ENCODE results near the gene LRRC23.

The LRRC23 gene

GRCh38 chr12:6959805-6960592 lies 55.4 kb downstream of the LRRC23 start:
- H2AFZ ChIP-seq (ENCODE audit: low read depth, low read length) = no peak overlapping the region
- H3K9ac ChIP-seq (ENCODE audit: low read length) = no peak overlapping the region
- no peak overlapping the region for H4K8ac ChIP-seq (ENCODE audit: low read length)
- no peak overlapping the region for H3K14ac ChIP-seq (ENCODE audit: low read length in 2 of 2)
- no peak overlapping the region for H3K23ac ChIP-seq (ENCODE audit: low read length in 2 of 2)
- no peak overlapping the region for H3K4me2 ChIP-seq (ENCODE audit: low read length, poor library complexity, severe bottlenecking)
- H4K91ac ChIP-seq (ENCODE audit: low read length) = peak overlapping the region; percentile 28
- no peak for DNase-seq
- peaks cover 16% of the 10 kb centered on the region for H3K4me1 ChIP-seq (ENCODE audit: control insufficient read depth, insufficient read depth, low read depth, low read length)
- H3K27ac ChIP-seq (ENCODE audit: low read length, poor library complexity, severe bottlenecking) = no peak overlapping the region
- peaks cover 10 to 44% of the 10 kb centered on the region in 2 experiments for H3K36me3 ChIP-seq (ENCODE audit: control insufficient read depth in 1 of 2, insufficient read depth in 2 of 2, low read depth in 1 of 2, low read length in 2 of 2)
- no peak overlapping the region for H2BK12ac ChIP-seq (ENCODE audit: low read length in 2 of 2)
- no peak overlapping the region for H2BK5ac ChIP-seq (ENCODE audit: low read depth, low read length, poor library complexity, severe bottlenecking)
- WGBS = 92% methylated on average over 26 of the region's 26 CpGs
- no peaks in the 10 kb centered on the region for H3K79me1 ChIP-seq (replicated peaks; ENCODE audit: low read length, poor library complexity, severe bottlenecking)
- H3K4me3 ChIP-seq (ENCODE audit: insufficient read depth in 1 of 2, low read depth in 1 of 2, low read length in 2 of 2) = no peak overlapping the region
- H3K4ac ChIP-seq (ENCODE audit: low read depth in 1 of 2, low read length in 2 of 2) = no peak overlapping the region
- no peak overlapping the region for H2BK15ac ChIP-seq (ENCODE audit: low read depth, poor library complexity, severe bottlenecking)
- no peak overlapping the region for H2BK120ac ChIP-seq (ENCODE audit: low read depth, low read length)
- peaks cover 0 to 5% of the 10 kb centered on the region in 2 experiments for H3K27me3 ChIP-seq (ENCODE audit: control insufficient read depth in 1 of 2, insufficient read depth in 1 of 2, low read length in 2 of 2)
- no peak overlapping the region for H2AK5ac ChIP-seq (ENCODE audit: low read length, severe bottlenecking)
- H3K9me3 ChIP-seq (ENCODE audit: control insufficient read depth, low read length) = no peaks in the 10 kb centered on the region
- no peak overlapping the region for H3K18ac ChIP-seq (ENCODE audit: low read depth in 1 of 2, low read length in 2 of 2)

DNA sequence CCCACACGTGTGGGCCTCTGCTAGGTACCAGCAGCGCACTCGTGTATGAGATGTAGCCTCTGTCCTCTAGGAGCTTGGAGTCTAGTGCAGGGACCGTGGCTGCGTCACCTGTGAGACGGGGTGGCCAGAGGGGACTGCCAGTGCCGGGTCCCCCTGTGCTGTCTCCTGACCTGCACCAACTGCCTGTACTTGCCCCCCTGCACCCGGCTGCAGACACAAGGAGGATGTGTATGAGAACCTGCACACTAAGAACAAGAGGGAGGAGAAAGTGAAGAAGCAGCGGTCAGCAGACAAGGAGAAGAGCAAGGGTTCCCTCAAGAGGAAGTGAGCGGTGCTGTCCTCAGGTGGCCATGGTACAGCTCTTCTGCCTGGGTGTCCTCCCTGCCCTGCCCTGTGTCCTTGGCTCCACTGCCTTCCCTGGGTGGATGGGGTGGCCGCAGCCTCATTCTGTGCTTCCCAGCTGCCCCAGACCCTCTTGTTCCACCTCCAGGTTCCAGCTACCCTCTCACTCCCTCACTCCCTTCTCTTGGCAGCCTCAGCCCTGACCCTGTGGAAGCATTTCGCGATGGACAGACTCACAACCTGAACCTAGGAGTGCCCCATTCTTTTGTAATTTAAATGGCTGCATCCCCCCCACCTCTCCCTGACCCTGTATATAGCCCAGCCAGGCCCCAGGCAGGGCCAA lies 56.1 kb downstream of the LRRC23 start:
- Histone ChIP-seq H2BK15ac (ENCODE audit: low read depth, poor library complexity, severe bottlenecking) (peak overlapping the region; percentile 44), H3K79me1 (replicated peaks; ENCODE audit: low read length, poor library complexity, severe bottlenecking) (no peaks in the 10 kb centered on the region), H3K14ac (ENCODE audit: low read length in 2 of 2) (no peak overlapping the region), H3K27me3 (ENCODE audit: control insufficient read depth in 1 of 2, insufficient read depth in 1 of 2, low read length in 2 of 2) (peaks cover 0 to 3% of the 10 kb centered on the region in 2 experiments), H3K4me2 (ENCODE audit: low read length, poor library complexity, severe bottlenecking) (no peak overlapping the region), H2BK120ac (ENCODE audit: low read depth, low read length) (no peak overlapping the region), H3K4me3 (ENCODE audit: insufficient read depth in 1 of 2, low read depth in 1 of 2, low read length in 2 of 2) (peak overlapping the region in 1 of 2 experiments; percentile 65), H3K9me3 (ENCODE audit: control insufficient read depth, low read length) (no peaks in the 10 kb centered on the region), H3K23ac (ENCODE audit: low read length in 2 of 2) (no peak overlapping the region), H2BK5ac (ENCODE audit: low read depth, low read length, poor library complexity, severe bottlenecking) (no peak overlapping the region), H2AK5ac (ENCODE audit: low read length, severe bottlenecking) (no peak overlapping the region), H3K4me1 (ENCODE audit: control insufficient read depth, insufficient read depth, low read depth, low read length) (peaks cover 16% of the 10 kb centered on the region), H2AFZ (ENCODE audit: low read depth, low read length) (no peak overlapping the region), H3K9ac (ENCODE audit: low read length) (peak overlapping the region; percentile 79), H4K8ac (ENCODE audit: low read length) (peak overlapping the region; percentile 94), H3K18ac (ENCODE audit: low read depth in 1 of 2, low read length in 2 of 2) (peak overlapping the region in 1 of 2 experiments; percentile 94), H2BK12ac (ENCODE audit: low read length in 2 of 2) (peak overlapping the region in 1 of 2 experiments; percentile 3), H3K27ac (ENCODE audit: low read length, poor library complexity, severe bottlenecking) (no peak overlapping the region), H3K36me3 (ENCODE audit: control insufficient read depth in 1 of 2, insufficient read depth in 2 of 2, low read depth in 1 of 2, low read length in 2 of 2) (peaks cover 18 to 43% of the 10 kb centered on the region in 2 experiments), H4K91ac (ENCODE audit: low read length) (peak overlapping the region; percentile 88), H3K4ac (ENCODE audit: low read depth in 1 of 2, low read length in 2 of 2) (peak overlapping the region in 1 of 2 experiments; percentile 42)
- 90% methylated on average over 13 of the region's 13 CpGs for WGBS
- no peak for DNase-seq

DNA sequence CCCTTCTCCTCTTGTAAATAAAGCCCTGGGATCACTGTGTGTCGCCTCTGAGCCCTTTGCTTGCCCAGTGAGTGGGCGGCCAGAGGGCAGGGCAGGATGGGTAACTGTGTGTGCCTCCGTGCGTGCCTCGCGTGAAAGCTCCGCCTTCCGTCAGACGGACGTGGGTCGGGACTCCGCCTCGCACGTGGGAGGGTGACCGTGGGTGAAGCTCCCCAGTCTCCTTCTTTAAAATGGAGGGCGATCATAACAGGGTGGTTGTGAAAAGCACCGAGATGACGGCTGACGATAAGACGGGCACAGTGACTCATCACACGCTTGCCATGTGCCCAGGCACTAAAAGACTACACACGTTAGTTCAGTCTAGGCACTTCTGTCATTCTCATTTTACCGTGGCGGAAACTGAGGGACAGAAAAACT lies 56.7 kb downstream of the LRRC23 start:
- H3K9ac ChIP-seq (ENCODE audit: low read length) = peak overlapping the region; percentile 79
- H3K4me2 ChIP-seq (ENCODE audit: low read length, poor library complexity, severe bottlenecking) = no peak overlapping the region
- H3K4me3 ChIP-seq (ENCODE audit: insufficient read depth in 1 of 2, low read depth in 1 of 2, low read length in 2 of 2) = peak overlapping the region in 1 of 2 experiments; percentile 65
- peak overlapping the region; percentile 44 for H2BK15ac ChIP-seq (ENCODE audit: low read depth, poor library complexity, severe bottlenecking)
- peak overlapping the region; percentile 88 for H4K91ac ChIP-seq (ENCODE audit: low read length)
- H2AK5ac ChIP-seq (ENCODE audit: low read length, severe bottlenecking) = peak overlapping the region; percentile 1
- no peak overlapping the region for H3K23ac ChIP-seq (ENCODE audit: low read length in 2 of 2)
- H2BK5ac ChIP-seq (ENCODE audit: low read depth, low read length, poor library complexity, severe bottlenecking) = no peak overlapping the region
- no peak overlapping the region for H2BK120ac ChIP-seq (ENCODE audit: low read depth, low read length)
- peaks cover 23 to 41% of the 10 kb centered on the region in 2 experiments for H3K36me3 ChIP-seq (ENCODE audit: control insufficient read depth in 1 of 2, insufficient read depth in 2 of 2, low read depth in 1 of 2, low read length in 2 of 2)
- peak overlapping the region; percentile 3 to 38 for H2BK12ac ChIP-seq (ENCODE audit: low read length in 2 of 2)
- H3K4me1 ChIP-seq (ENCODE audit: control insufficient read depth, insufficient read depth, low read depth, low read length) = peaks cover 16% of the 10 kb centered on the region
- peak overlapping the region; percentile 25 to 42 for H3K4ac ChIP-seq (ENCODE audit: low read depth in 1 of 2, low read length in 2 of 2)
- no peaks in the 10 kb centered on the region for H3K79me1 ChIP-seq (replicated peaks; ENCODE audit: low read length, poor library complexity, severe bottlenecking)
- H2AFZ ChIP-seq (ENCODE audit: low read depth, low read length) = no peak overlapping the region
- no peak overlapping the region for H3K14ac ChIP-seq (ENCODE audit: low read length in 2 of 2)
- no peaks in the 10 kb centered on the region for H3K9me3 ChIP-seq (ENCODE audit: control insufficient read depth, low read length)
- peaks cover 0 to 3% of the 10 kb centered on the region in 2 experiments for H3K27me3 ChIP-seq (ENCODE audit: control insufficient read depth in 1 of 2, insufficient read depth in 1 of 2, low read length in 2 of 2)
- peak overlapping the region; percentile 94 for H4K8ac ChIP-seq (ENCODE audit: low read length)
- peak; percentile 50 for DNase-seq
- WGBS = 76% methylated on average over 24 of the region's 24 CpGs
- peak overlapping the region; percentile 9 to 94 for H3K18ac ChIP-seq (ENCODE audit: low read depth in 1 of 2, low read length in 2 of 2)
- no peak overlapping the region for H3K27ac ChIP-seq (ENCODE audit: low read length, poor library complexity, severe bottlenecking)
